ENCODE measurements around the gene CABYR. TPM values are rescaled to one million over a fixed set of nuclear protein-coding genes. Genes with fewer than 3 reads are reported as not detected.

CABYR gene
- total RNA-seq, 2 donors from 2014 or later = 13.2 to 39.5 TPM

- TF ChIP-seq POLR2A (IDR thresholded peaks at IDR 0.05) (no peak), CTCF (IDR thresholded peaks at IDR 0.05) (no peak), POLR2AphosphoS5 (IDR thresholded peaks at IDR 0.05) (no peak)
- H3K4me3 ChIP-seq = no peak overlapping the region
- H3K36me3 ChIP-seq = no peaks in the 10 kb centered on the region
- 76% methylated on average over 5 of the region's 5 CpGs for WGBS
- no peak overlapping the region for H3K27ac ChIP-seq
- no peak for DNase-seq (ENCODE audit: low spot score)
- no peaks in the 10 kb centered on the region for H3K9me3 ChIP-seq
- no peaks in the 10 kb centered on the region for H3K27me3 ChIP-seq (replicated peaks; ENCODE audit: insufficient read depth)
- intact Hi-C loops (cut with DNase I) = no loop called here
- H3K4me1 ChIP-seq (replicated peaks) = no peaks in the 10 kb centered on the region
These were observed 60.6 kb downstream of the CABYR start for GRCh38 chr18:24199372-24199962.

- 71% methylated on average over 11 of the region's 11 CpGs for WGBS
- TF ChIP-seq POLR2A (IDR thresholded peaks at IDR 0.05) = no peak
- no peak for TF ChIP-seq POLR2AphosphoS5 (IDR thresholded peaks at IDR 0.05)
- TF ChIP-seq CTCF (IDR thresholded peaks at IDR 0.05) = no peak
- H3K27ac ChIP-seq = no peak overlapping the region
These were observed 61.8 kb downstream of the CABYR start for GRCh38 chr18:24200494-24201290.

GRCh38 chr18:24201699-24202687 is 63.1 kb downstream of the CABYR start:
- Histone ChIP-seq H3K27ac (no peak overlapping the region), H3K4me1 (replicated peaks) (no peaks in the 10 kb centered on the region), H3K9me3 (no peaks in the 10 kb centered on the region), H3K27me3 (replicated peaks; ENCODE audit: insufficient read depth) (no peaks in the 10 kb centered on the region), H3K36me3 (no peaks in the 10 kb centered on the region), H3K4me3 (no peak overlapping the region)
- DNase-seq (ENCODE audit: low spot score) = no peak
- TF ChIP-seq CTCF (IDR thresholded peaks at IDR 0.05) (no peak), POLR2AphosphoS5 (IDR thresholded peaks at IDR 0.05) (no peak), POLR2A (IDR thresholded peaks at IDR 0.05) (no peak)
- intact Hi-C loops (cut with DNase I) = no loop called here
- 62% methylated on average over 8 of the region's 8 CpGs for WGBS

More at GRCh38 chr18:24200494-24201290, 61.8 kb downstream of the CABYR start:
- Histone ChIP-seq H3K4me3 (no peak overlapping the region), H3K27me3 (replicated peaks; ENCODE audit: insufficient read depth) (no peaks in the 10 kb centered on the region), H3K36me3 (no peaks in the 10 kb centered on the region), H3K4me1 (replicated peaks) (no peaks in the 10 kb centered on the region), H3K9me3 (no peaks in the 10 kb centered on the region)
- intact Hi-C loops (cut with DNase I) = no loop called here
- no peak for DNase-seq (ENCODE audit: low spot score)

- Histone ChIP-seq H3K27ac (no peak overlapping the region), H3K27me3 (replicated peaks; ENCODE audit: insufficient read depth) (no peaks in the 10 kb centered on the region), H3K4me1 (replicated peaks) (no peaks in the 10 kb centered on the region), H3K9me3 (no peaks in the 10 kb centered on the region), H3K4me3 (no peak overlapping the region), H3K36me3 (no peaks in the 10 kb centered on the region)
- intact Hi-C loops (cut with DNase I) = no loop called here
- no peak for DNase-seq (ENCODE audit: low spot score)
- WGBS = 92% methylated on average over 3 of the region's 3 CpGs
- no peak for TF ChIP-seq CTCF (IDR thresholded peaks at IDR 0.05)
- no peak for TF ChIP-seq POLR2AphosphoS5 (IDR thresholded peaks at IDR 0.05)
- TF ChIP-seq POLR2A (IDR thresholded peaks at IDR 0.05) = no peak
These were observed 66.0 kb downstream of the CABYR start for GRCh38 chr18:24204904-24205303.
